ENCODE results near the gene DDIT3.
"Not testable (repeated sequence)": the region's sequence is repeated elsewhere in the genome, so short reads cannot be mapped to it uniquely, and the experiment has no call there.

DDIT3 gene, protein sequence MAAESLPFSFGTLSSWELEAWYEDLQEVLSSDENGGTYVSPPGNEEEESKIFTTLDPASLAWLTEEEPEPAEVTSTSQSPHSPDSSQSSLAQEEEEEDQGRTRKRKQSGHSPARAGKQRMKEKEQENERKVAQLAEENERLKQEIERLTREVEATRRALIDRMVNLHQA

GRCh38 chr12:57520053-57520818, at the start of gene DDIT3:
Gene DDIT3 (minus strand): TSS chr12:57520514. CDS start chr12:57517406, 3,108 bp downstream.
- DNase-seq (ENCODE audit: low spot score), result peak; percentile 99

DNA sequence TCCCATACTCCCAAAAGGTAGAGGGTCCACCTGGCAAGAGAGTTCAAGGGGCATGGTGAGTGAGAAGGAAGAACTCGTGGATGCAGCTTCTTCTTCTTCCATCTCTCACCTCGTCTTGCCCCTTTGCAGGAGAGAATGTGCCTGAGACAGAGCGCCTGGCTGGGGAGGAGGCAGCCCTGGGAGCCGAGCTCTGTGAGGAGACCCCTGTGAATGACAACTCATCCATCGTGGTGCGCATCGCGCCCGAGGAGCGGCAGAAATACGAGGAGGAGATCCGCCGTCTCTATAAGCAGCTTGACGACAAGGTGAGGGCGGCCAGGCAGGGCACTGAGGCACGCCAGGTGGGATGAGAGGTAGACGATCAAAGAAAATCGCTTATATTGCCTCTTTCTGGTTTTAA, 49.5 kb upstream of the DDIT3 start:
- DNase-seq (ENCODE audit: low spot score), result no peak

DNA sequence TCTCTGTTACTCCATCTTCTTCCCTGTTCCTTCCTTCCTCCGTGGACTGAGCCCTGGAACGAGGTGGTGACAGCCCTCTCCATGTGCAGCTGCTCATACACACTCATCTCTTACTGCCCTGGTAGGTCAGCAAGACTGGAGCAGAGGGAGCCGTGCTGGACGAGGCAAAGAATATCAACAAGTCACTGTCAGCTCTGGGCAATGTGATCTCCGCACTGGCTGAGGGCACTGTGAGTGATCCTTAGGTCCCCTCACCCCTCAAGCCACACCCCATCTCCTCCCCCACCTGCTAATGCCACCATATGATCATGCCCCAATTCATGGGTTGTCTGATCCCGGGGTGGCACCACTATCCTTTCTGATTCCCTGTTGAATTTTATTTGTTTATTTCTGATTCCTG, 48.5 kb upstream of the DDIT3 start:
- no peak for DNase-seq (ENCODE audit: low spot score)

DNA sequence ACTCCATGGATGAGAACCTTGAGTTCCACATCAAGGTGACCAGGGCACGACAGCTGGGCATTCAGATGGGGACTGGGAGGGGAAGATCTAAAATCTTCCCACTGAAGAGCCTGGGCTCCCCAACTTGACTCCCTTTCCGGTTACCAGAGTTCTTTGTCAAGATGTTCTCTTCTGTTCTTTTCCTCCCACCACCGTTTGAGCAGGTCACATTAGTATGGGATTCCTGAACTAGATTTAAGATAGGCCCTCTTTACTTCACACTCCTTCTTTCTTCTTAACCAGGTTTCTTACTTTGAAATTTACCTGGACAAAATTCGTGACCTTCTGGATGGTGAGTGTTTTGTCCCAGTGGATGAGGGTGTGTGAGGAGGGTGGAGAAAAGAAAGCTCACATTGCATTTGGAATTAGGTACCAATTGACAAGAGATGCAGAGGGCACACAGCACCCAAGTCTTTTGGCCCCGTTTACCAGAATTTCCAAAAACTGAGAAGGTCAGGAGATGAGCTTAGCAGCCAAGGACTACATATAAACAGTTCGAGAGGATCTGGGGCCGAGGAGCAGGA, 43.9 kb upstream of the DDIT3 start:
- no peak for DNase-seq (ENCODE audit: low spot score)

- DNase-seq (ENCODE audit: low spot score), result no peak
These were observed 43.0 kb upstream of the DDIT3 start for GRCh38 chr12:57563358-57563757.

DNA sequence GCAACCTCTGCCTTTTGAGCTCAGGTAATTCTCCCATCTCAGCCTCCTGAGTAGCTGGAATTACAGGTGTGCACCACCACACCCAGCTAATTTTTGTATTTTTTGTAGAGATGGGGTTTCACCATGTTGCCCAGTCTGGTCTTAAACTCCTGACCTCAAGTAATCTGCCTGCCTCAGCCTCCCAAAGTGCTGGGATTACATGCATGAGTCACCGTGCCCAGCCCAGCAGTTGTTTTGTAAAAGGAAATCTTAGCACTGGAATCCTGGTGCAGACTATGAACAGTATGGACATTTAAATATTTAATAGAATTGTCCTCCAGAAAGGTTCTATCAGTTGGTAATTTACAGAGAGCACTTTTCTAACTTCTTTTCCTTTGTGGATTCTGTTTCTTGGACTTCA, 40.8 kb upstream of the DDIT3 start:
- not testable (repeated sequence) for DNase-seq (ENCODE audit: low spot score)

DNA sequence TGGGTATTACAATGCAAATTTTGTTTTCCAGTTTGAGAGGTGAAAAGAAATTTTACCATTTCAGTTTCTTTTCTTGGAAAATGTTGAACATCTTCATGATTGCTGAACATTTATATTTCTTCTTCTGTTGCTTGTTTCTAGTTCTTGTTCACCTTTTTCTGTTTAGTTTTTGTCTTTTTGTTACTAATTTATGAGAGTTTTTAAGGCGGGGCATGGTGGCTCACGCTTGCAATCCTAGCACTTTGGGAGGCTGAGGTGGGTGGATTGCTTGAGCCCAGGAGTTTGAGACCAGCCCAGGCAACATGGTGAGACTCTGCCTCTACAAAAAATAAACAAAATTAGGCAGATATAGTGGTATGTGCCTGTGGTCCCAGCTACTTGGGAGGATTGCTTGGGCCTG, 40.2 kb upstream of the DDIT3 start:
- DNase-seq (ENCODE audit: low spot score), result no peak

GRCh38 chr12:57558864-57559263, 38.5 kb upstream of the DDIT3 start:
- DNase-seq (ENCODE audit: low spot score), result no peak

- DNase-seq (ENCODE audit: low spot score), result no peak
These were observed 34.6 kb upstream of the DDIT3 start for GRCh38 chr12:57554897-57555296.

DNA sequence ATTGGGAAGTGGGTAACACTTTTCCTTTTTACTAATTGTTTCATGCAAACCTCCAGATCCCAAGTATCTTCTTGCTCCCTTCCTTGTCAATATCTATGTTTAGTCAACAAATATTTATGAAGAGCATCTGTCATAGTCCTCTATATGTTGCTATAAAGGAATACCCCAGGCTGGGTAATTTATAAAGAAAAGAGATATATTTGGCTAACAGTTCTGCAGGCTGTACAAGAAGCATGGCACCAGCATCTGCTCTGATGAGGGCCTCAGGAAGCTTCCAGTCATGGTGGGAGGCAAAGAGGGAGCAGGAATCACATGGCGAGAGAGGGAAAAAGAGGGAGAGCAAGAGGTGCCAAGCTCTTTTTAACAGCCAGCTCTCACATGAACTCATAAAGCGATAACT, 34.1 kb upstream of the DDIT3 start:
- no peak for DNase-seq (ENCODE audit: low spot score)

- DNase-seq (ENCODE audit: low spot score), result no peak
These were observed 33.3 kb upstream of the DDIT3 start for GRCh38 chr12:57553343-57554202.

GRCh38 chr12:57552835-57553313, 32.6 kb upstream of the DDIT3 start:
- DNase-seq (ENCODE audit: low spot score), result peak; percentile 56

DNA sequence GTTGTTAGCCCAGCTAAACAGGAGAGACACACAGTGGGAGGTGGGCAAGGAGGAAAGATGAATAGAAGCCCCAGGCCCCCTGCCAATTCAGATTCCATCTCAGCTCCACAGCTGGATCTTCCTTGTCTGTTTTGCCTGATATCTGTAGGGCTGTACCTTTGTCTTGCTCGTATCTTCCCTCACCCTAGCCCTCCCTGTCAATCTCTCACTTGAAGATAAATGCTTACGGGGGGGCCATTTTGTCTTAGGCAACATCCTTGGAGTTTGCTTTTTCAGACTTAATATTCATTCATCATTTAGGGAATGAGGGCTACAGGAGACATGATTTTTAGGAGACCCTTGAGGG, 32.0 kb upstream of the DDIT3 start:
- no peak for DNase-seq (ENCODE audit: low spot score)

GRCh38 chr12:57551637-57552305, 31.5 kb upstream of the DDIT3 start:
- no peak for DNase-seq (ENCODE audit: low spot score)

- no peak for DNase-seq (ENCODE audit: low spot score)
These were observed 30.6 kb upstream of the DDIT3 start for GRCh38 chr12:57550641-57551549.

DNA sequence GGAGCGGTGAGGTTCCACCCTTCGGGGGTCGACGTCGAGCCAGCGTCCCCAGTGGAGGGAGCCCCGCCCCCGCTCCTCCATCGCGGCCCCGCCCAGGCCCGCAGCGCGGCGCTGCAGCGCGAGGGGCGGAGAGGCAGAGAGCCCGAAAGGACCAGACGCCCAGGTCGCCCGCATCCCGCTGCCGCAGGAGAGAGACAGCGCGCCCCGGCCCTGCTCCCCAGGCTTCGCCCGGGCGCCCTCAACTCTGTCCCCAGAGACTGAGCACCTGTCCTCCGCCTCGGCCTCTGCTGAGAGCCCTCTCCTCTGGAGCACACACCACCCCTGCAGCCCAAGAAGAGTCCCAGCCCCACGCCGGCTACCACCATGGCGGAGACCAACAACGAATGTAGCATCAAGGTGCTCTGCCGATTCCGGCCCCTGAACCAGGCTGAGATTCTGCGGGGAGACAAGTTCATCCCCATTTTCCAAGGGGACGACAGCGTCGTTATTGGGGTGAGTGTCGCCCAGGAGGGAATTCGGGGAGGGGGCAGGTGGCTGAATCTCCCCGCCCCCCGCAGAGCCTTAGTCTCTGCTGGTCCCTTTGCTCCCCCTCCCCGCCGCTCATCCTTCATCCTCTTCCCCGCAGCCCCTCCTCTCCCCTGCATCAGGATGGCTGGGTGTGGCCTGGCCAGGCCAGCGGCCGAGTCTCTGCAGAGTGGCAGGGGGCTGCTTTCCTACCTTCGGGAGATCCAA, 29.8 kb upstream of the DDIT3 start, which contains the start of gene KIF5A:
Gene KIF5A (plus strand): TSS at position 136 of the 732 bp plus-strand sequence. CDS start 228 bp downstream, at position 364.
- DNase-seq (ENCODE audit: low spot score), result no peak

- DNase-seq (ENCODE audit: low spot score), result no peak
These were observed 29.0 kb upstream of the DDIT3 start for GRCh38 chr12:57549203-57549908.

DNA sequence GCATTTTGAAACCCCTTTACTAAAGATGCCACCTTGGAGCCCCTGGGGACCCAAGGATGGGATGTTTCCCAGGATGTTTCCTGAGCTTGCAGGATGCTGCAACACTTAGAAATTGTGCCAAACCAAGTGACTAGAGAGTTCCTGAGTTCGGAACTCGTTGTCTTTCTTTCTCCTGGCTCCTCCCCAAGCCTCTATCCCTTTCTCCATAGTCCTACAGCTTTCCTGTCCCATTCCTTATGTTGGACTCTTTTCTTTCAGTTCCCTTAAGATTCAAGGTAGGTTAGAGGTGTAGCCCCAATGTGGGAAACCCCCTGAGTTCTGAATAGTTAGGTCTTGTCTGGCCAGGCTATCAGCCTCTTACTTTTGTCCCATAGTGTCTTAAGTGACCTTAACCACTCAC, 28.2 kb upstream of the DDIT3 start:
- no peak for DNase-seq (ENCODE audit: low spot score)

- no peak for DNase-seq (ENCODE audit: low spot score)
These were observed 27.6 kb upstream of the DDIT3 start for GRCh38 chr12:57548013-57548315.

All from kidney tubule cell (primary cell).